ENCODE data around the gene ACO2.

DNA sequence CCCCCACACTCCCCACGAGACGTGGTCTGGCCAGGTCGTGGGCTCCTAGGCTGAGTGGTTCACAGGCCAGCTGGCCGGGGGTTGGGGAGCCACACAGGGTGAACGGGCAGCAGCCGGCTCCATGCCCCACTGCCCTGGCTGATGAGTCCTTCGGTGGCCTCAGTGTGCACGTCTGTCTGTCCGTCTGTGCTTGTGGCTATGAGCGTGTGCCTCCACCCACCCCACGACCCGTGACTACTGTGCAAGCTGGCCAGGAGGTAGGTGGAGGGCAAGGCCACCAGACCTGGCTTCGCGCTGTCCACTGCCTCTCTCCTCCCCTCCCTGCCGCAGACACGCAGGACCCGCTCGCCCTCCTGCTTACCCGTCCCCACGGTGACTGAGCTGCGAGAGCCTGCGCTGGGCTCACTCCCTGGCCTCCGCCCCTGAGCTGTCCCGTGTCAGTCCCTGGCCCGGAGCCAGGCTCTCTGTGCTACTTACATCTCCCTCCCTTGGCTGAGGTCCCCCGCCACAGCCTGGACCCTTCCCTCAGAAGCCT lies 106.0 kb downstream of the ACO2 start:
- no peak for TF ChIP-seq TAF1 (IDR thresholded peaks at IDR 0.05; ENCODE audit: low read depth, low read length)
- no peak for TF ChIP-seq POLR2AphosphoS5 (IDR thresholded peaks at IDR 0.05; ENCODE audit: low read depth, low read length)
- TF ChIP-seq POLR2A (IDR thresholded peaks at IDR 0.05; ENCODE audit: low read depth, low read length), result no peak
